HT-29 (cell line): ENCODE results near the gene HAPSTR1. TPM values are rescaled to one million over a fixed set of nuclear protein-coding genes. Genes with fewer than 3 reads are reported as not detected.
"Not testable (repeated sequence)": the region's sequence is repeated elsewhere in the genome, so short reads cannot be mapped to it uniquely, and the experiment has no call there.

Source experiments
- DNase-seq: peaks from one replicate; pipeline ENCODE4 v3.0.0-alpha.2; 2015; ENCODE audit warnings: low spot score
- total RNA-seq: library from RNA; depleted of rRNA; stranded (reverse); fragments of >200 nt; shearing (Covaris generic); gene quantifications from 2 replicates; pipeline ENCODE4 v1.2.3, GENCODE V29; 2014; rRNA removed

HAPSTR1 gene, protein sequence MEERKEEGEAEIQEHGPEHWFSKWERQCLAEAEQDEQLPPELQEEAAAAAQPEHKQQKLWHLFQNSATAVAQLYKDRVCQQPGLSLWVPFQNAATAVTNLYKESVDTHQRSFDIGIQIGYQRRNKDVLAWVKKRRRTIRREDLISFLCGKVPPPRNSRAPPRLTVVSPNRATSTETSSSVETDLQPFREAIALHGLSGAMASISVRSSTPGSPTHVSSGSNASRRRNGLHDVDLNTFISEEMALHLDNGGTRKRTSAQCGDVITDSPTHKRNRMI
- 30.3 and 31.4 TPM in 2 replicates for total RNA-seq

DNA sequence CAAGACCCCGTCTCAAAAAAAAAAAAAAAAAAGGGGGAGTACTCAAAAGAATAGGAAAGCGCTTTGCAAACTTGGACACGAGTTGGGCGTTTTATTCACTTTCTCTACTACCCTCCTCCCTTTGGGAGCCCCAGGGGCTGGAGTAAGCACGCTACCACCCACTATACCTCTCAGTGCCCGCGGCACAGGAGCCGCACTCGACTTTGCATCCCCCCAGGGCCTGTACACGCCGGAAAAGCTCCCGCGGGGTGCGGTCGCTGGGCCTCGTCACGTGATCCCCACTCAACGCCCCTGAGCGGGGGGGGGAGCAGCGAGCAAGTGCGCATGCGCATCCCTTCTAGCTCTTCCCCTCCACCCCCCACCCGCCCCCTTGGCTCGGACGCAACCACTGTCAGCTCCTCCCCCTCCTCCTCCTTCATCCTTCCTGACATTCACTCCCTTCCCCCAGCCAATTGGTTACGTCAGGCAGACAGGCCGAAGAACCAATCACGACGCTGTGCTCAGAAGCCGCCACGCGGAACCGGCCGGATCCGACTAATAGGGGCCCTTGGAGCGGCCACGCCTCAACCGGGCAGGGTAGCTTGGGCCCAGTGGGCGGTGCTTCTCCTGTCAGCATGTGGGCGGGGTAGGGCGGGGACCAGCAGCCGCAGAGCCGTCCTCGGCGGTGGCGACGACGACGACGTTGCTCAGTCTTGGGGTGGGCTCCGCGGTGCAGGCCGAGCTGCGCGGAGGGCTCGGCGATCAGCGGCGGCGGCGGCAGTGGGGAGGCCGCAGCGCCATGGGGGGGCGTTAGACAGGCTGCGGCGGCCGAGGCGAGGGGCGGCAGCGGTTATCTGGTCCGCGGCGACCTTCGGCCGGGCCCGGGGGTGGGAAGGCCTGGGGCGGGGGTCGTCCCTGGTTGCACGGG, at the start of gene HAPSTR1:
Gene HAPSTR1, plus strand, starts transcription at position 685 of the 907 bp plus-strand sequence. CDS start 401 bp downstream, outside the sequence.
- DNase-seq, result peak; percentile 100

DNA sequence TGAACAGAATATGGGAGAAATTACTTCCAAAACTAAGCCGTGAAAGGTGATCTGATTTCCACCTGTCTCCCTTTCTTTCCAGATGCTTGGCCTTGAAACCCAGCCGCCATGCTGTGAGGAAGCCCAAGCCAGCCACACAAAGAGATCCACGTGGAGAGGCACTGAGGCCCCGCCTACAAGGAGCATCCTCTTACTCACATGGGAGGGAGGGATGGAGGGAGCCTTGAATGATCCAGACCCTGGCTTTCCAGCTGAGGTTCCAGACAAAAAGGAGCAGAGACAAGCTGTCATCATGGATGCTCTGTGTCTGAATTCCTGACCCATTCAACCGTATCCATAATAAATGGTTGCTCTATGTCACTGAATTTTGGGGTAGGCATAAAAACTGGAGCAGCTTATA, 48.9 kb upstream of the HAPSTR1 start:
- DNase-seq, result no peak

DNA sequence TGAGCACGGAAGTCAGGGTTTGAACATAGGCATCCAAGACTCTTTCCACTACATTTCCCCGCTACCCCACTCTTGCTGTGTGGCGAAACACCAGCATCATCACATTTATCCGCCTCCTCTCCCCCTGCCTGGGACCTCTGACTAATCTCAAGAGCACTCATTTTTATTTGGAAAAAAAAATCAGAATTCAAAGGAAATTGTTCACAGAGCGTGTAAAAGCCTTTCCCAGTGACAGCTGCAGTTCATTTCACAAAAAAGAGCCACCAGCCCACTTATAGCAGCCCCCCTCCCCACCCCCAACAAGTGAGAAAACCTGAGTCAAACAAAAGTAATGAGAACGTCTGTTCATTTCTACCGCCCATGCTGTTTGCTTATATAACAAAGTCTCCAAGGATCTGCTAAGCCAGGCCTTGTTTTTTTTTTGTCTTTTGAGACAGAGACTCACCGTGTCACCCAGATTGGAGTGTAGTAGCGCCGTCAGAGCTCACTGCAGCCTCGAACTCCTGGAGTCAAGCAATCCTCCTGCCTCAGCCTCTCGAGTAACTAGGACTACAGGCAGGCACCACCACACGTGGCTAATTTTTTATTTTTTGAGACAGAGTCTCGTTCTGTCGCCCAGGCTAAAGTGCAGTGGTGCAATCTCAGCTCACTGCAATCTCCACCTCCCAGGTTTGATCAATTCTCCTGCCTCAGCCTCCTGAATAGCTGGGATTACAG, 48.3 kb upstream of the HAPSTR1 start:
- DNase-seq, result no peak

DNA sequence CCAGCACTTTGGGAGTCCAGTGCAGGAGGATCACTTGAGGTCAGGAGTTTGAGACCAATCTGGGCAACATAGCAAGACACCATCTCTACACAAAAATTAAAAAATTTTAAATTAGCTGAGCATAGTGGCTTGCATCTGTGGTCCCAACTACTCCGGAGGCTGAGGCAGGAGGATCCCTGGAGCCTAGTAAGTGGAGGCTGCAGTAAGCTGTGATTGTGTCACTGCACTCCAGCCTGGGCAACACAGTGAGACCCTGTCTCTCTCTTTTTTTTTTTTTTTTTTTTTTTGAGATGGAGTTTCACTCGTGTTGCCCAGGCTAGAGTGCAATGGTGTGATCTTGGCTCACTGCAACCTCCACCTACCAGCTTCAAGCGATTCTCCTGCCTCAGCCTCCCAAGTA, 45.9 kb upstream of the HAPSTR1 start:
- not testable (repeated sequence) for DNase-seq

DNA sequence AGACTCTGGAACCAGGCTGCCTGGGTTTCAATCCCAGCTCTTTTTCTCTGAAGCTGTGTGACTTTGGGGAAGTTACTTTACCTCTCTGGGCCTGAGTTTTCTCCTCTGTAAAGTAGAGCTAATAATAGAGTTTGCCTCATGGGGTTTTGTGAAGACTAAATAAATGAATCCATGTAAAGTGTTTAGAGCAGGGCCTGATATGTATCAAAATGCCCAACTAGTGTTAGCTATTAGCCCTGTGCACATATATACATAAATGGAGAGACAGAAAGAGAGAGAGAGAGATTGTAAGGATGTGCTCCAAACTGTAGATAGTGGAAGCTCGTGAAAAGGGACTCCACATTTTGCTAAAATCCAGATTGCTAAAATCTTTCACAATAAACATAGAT, 44.8 kb upstream of the HAPSTR1 start:
- no peak for DNase-seq

DNA sequence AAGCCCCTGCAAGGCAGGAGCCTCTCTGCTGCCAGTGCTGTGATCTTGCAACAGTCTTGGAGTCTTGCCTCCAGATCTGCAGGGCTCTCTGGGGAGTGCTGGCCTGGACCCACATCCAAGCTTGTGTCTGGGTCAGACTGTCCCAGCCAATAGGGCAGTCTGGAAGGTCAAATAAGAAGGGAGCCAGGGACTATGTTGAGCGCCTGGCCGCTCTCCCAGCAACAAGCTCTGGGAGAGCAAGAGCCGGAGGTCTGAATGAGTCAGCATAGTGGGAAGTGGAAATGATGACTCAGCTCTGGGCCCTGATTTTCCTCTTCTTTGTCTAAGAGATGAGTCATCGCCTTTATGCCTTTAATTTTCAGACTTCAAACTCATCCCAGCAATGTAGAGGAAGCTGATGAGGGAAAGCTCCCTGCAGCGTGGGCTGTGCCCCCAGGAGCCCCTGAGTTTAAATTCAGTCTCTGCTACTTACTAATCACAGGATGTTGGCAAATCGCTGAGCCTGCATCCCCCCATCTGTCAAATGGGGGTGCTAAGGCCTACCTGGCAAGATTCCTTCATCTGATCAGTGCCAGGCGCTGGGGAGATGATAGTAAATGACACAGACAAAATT, 43.6 kb upstream of the HAPSTR1 start:
- DNase-seq, result peak; percentile 97

DNA sequence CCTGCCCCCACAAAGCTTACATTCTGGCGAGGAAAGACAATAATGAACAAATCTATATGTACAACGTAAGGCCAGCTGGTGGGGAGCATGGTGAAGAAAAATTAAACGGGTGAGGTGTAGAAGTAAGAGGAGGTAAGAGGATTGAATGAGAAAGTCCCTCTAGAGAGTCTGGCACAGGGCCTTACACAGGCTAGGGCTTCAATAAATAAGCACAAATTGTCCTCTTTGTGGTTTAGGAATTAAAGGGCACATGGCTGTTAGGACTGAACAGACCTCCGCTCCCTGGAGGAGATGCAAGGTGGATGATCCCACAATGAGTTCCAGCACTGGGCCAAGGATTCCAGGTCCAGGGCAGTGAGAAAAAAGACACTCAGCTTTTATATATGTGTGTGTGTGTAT, 43.1 kb upstream of the HAPSTR1 start:
- no peak for DNase-seq

DNA sequence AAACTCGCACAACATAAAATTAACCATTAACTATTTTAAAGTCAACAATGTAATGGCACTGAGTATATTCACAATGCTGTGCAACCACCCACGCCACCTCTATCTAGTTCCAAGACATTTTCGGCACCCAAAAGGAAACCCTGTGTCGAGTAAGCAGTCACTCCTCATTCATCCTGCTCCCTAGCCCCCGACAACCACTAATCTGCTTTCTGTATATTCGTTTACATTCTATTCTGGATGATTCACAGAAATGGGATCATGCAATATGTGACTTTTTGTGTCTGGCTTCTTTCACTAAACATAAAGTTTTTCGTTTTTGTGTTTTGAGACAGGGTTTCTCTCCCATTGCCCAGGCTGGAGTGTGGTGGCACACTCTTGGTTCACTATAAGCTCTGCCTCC, 42.2 kb upstream of the HAPSTR1 start:
- no peak for DNase-seq

DNA sequence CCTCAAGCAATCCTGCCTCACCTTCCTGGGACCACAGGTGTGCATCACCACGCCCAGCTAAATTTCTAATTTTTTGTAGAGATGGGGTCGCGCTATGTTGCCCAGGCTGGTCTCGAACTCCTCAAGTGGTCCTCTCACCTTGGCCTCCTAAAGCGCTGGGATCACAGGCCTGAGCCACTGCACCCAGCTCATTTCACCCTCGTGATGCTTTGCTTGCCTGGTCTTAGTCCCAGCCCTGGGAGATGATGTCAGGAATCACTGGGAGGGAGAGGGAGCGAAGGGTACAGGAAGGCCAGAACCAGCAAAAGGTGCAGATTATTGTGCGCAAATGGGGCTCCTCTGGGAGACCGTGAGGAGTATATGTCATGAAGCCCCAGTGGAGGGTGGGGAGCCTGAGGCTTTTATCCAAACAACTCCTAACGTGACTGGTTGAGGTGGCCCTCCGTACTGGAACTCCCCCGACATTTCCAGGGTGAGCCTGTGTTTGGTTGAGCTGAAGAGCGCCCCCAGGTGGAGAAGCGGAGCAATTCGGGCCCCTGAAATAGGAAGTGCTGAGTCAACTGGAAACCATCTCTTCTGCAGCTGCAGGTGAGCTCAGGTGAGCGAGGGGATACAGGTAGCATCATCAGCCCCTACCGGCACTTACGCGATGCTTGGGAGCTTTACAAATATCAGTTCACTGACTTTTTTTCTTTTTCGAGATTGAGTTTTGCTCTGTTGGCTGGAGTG, 41.2 kb upstream of the HAPSTR1 start:
- no peak for DNase-seq

DNA sequence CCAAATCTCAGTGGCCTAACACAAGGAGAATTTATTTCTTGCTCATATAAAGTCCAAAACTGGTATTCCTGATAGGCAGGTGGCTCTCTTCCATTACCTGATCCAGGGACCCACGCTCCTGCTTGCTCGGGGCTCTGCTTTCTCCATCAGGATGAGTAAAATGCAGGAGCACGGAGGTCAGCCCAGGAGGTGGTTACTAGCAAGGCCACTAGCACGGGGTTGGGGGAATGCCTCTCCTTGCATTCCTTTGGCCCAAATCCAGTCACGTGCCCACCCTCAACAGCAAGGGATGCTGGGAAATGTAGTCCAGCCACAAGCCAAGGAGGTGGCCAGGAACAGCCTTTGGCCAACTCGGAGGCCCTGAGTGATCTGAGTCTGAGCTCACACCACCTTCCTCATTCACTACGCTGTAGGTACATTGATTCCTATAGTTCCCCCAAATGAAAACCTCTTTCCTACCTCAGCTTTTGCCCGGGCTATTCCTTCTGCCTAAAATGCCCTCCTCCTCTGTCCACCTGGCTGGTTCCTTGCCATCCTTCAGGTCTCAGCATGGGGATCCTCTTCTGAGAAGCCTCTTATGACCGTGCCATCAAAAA, 38.3 kb upstream of the HAPSTR1 start:
- peak; percentile 53 for DNase-seq

DNA sequence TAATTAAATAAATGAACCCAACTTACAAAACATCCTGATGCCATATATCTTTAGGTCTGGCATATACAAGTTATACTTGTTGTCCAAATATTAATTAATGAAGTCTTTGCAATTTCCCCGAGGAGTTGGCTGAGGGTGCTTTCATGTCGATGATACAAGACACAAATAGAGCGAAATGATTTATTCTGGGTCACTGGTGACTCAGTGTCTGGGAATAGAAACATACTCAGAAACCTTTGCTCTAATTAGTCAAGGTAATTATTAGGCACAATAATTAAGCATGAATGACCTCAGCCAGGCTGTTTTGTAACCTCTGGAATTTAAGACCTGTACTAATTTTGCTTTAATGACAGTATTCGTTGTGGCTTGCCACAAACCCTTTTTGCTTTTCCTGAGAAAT, 37.0 kb upstream of the HAPSTR1 start:
- no peak for DNase-seq

DNA sequence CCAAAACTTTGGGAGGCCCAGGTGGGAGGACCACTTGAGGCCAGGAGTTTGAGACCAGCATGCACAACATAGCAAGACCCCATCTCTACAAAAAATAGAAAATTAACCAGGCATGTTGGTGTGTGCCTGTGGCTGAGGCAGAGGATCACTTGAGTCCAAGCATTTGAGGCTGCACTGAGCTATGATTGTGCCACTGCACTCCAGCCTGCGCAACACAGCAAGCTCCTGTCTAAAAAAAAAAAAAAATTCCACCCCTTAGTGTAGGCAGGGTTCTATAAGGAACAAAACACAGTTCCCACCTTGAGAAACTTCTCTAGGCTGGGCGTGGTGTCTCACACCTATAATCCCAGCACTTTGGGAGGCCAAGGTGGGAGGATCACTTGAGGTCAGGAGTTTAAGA, 36.3 kb upstream of the HAPSTR1 start:
- DNase-seq, result no peak

DNA sequence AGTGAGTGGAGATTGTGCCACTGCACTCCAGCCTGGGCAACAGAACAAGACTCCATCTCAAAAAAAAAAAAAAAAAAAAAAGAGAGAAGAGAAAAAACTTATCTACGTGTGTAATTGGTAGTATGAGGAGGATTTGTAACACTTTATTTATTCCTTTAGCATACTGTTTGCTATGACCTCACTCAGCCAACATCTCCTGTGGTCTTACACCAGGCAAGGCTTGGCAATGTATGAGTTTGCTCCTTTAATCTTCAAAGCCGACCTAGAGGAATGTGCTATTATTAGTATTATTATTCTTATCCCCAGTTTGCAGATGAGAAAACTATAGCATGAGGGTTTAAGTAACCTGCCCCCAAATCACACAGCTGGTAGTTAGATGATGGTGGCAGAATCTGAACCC, 35.8 kb upstream of the HAPSTR1 start:
- no peak for DNase-seq

DNA sequence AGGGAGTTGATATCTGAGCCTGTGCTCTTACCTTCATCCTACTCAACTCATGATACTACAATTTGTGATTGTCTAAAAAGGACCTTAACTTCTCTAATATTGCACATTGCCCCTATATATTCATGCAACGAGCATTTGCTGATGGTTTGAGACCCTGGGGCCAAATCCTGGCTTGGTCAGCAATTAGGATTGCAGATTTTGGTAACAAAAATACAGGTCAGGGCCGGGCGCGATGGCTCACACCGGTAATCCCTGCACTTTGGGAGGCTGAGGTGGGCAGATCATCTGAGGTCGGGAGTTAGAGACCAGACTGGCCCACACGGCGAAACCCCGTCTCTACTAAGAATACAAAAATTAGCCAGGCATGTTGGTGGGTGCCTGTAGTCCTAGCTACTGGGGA, 35.4 kb upstream of the HAPSTR1 start:
- DNase-seq, result no peak

DNA sequence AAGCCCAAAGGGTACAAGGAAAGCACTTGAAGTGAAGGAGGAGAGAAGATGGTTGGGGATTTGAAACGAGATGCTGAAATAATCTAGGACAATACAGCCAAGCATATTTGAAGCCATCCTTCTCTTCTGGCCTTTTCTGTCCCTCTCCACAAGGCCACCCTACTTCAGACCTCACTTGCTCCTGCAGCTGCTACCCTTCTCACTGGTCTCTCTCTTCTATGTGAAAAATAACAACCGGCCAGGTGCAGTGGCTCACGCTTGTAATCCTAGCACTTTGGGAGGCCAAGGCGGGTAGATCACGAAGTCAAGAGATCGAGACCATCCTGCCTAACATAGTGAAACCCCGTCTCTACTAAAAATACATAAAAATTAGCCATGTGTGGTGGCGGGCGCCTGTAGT, 33.2 kb upstream of the HAPSTR1 start:
- DNase-seq, result no peak

DNA sequence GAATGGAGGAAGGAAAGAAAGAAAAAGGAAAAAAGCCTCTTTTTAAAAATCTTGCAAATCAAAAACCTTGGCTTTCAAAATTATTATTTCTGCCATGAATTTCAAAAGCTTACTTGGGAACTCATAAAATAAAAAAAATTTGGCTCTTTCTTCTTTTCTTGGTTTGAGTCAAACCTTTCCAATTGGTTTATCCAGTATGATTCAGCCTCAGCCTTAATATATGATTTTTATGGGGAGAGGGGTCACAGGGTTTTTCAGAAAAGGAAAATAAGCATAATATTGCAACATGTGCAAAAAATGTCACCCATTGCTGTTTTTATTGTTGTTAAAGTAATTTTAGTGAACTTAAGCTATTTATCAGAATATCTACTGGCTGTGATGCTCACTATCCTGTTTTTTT, 31.2 kb upstream of the HAPSTR1 start:
- no peak for DNase-seq

DNA sequence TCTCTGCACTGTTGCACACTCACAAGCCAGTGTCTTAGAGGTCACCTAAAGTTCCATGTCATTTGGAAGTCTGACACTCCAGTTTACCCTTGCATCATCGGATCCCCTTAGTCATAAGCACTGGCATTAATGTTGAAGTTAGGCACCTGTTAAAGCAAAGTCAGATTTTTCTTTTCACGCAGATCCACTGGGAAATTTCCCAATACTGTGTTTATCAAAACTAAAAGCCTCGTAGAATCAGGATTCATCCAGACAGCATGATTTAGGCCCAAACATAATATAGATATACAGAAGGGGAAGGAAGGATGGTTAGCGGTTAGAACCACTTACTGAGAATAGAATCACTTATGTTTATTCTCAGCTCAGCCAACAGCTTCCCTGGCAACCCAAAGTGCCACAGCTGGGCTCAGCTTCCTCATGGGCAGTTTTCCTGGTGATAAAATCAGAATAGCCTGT, 30.1 kb upstream of the HAPSTR1 start:
- no peak for DNase-seq

DNA sequence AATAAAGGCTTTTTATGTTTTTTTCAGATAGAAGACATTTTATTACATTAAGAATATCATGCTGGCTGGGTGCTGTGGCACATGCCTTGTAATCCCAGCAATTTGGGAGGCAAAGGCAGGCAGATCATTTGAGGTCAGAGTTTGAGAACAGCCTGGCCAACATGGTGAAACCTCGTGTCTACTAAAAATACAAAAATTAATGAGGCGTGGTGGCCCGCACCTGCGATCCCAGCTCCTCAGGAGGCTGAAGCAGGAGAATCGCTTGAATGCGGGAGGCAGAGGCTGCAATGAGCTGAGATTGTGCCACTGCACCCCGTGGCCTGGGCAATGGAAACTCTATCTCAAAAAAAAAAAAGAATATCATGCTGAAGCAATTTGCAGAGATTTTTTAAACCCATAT, 29.1 kb upstream of the HAPSTR1 start:
- no peak for DNase-seq

DNA sequence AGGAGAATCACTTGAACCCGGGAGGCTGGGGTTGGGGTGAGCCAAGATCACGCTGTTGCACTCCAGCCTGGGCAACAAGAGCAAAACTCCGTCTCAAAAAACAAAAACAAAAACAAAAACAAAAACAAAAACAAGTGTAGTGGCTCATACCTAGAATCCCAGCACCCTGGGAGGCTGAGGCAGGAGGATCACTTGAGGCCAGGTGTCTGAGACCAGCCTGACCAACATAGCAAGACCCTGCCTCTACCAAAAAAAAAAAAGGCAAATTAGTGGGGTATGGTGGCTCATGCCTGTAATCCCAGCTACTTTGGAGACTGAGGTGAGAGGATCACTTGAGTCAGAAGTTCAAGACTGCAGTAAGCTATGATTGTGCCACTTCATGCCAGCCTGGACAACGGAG, 26.4 kb upstream of the HAPSTR1 start:
- no peak for DNase-seq

DNA sequence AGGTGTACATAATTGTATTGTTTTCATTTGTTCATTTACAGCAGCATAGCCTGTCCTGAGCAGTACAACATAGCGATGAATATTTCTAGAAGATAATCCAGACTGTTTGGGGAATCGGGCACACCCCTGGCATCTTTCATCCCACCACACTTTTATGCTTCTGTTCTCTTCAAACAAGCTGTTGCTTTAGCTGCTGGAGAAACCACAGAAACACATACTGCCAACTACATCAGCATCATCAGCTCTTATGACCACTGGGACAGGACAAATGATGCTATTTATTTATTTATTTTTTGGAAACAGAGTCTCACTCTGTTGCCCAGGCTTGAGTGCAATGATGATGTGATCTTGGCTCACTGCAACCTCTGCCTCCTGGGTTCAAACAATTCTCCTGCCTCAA, 22.6 kb upstream of the HAPSTR1 start:
- no peak for DNase-seq

DNA sequence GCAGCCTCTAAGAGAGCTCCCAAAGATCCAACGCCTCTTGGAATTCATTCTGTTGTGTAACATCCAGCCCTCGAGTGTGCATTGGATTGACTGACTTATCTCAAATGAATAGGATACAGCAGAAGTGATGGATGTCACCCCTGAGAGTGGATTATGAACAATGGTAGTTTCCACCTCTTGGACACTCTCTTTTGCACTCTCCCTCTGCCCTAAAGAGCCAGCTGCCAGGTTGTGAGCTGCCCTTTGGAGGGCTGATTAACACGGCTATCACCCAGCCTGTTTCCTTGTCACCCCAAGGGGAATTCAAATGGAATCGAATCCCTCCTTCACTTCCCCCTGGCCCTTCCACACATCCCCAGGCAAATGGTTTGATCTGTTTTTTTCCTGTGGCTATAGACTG, 21.2 kb upstream of the HAPSTR1 start:
- no peak for DNase-seq
